ENCODE results near the gene BTN3A1.

BTN3A1 gene

GRCh38 chr6:26464416-26465131 is 62.5 kb downstream of the BTN3A1 start:
- Mint-ChIP-seq H3K4me3 (no peak overlapping the region), H3K36me3 (peaks cover 36% of the 10 kb centered on the region), H3K9me3 (no peaks in the 10 kb centered on the region), H3K27ac (peak overlapping the region; percentile 48), H3K4me1 (peaks cover 61% of the 10 kb centered on the region), H3K27me3 (no peaks in the 10 kb centered on the region)

All from activated naive CD4-positive, alpha-beta T cell treated with anti-CD3 and anti-CD28 coated beads, Interleukin-2, amount 50 U/mL, for 24 hours (primary cell).